ENCODE measurements around the gene PPP2R3A.
"Not testable (repeated sequence)": the region's sequence is repeated elsewhere in the genome, so short reads cannot be mapped to it uniquely, and the experiment has no call there.

PPP2R3A gene

DNA sequence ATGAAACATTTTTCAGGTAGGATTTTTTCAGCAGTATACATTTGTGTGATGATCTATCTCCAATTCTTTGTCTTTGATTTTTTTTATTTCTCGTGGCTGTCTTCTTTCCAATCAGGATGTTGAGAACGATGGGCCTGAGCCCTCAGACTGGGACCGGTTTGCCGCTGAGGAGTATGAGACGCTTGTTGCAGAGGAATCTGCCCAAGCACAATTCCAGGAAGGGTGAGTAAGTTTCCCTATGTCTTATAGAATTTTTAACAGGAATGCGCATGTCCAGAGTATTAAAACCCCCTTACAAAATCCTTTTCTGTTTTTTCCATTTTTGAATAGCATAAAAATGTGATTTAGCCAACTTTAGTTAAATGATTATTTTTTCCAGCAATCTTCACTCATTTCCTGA is 140.6 kb downstream of the PPP2R3A start:
- Histone ChIP-seq H3K36me3 (ENCODE audit: control insufficient read depth, insufficient read depth, low read length) (peaks cover 21% of the 10 kb centered on the region), H3K9ac (ENCODE audit: low read depth, low read length) (no peak overlapping the region), H3K27me3 (ENCODE audit: control insufficient read depth, insufficient read depth, low read length) (no peaks in the 10 kb centered on the region), H3K4me1 (ENCODE audit: control insufficient read depth, insufficient read depth, low read length) (no peaks in the 10 kb centered on the region), H3K27ac (ENCODE audit: low read depth, low read length) (no peak overlapping the region), H3K4me3 (ENCODE audit: low read depth, low read length) (no peak overlapping the region), H3K9me3 (ENCODE audit: control insufficient read depth, insufficient read depth, low read length) (no peaks in the 10 kb centered on the region)

- Histone ChIP-seq H3K4me1 (ENCODE audit: control insufficient read depth, insufficient read depth, low read length) (no peaks in the 10 kb centered on the region), H3K36me3 (ENCODE audit: control insufficient read depth, insufficient read depth, low read length) (peaks cover 7% of the 10 kb centered on the region), H3K27ac (ENCODE audit: low read depth, low read length) (no peak overlapping the region), H3K27me3 (ENCODE audit: control insufficient read depth, insufficient read depth, low read length) (no peaks in the 10 kb centered on the region), H3K4me3 (ENCODE audit: low read depth, low read length) (no peak overlapping the region), H3K9me3 (ENCODE audit: control insufficient read depth, insufficient read depth, low read length) (peaks cover 16% of the 10 kb centered on the region), H3K9ac (ENCODE audit: low read depth, low read length) (no peak overlapping the region)
Measured at GRCh38 chr3:136109499-136109898, 144.0 kb downstream of the PPP2R3A start.

DNA sequence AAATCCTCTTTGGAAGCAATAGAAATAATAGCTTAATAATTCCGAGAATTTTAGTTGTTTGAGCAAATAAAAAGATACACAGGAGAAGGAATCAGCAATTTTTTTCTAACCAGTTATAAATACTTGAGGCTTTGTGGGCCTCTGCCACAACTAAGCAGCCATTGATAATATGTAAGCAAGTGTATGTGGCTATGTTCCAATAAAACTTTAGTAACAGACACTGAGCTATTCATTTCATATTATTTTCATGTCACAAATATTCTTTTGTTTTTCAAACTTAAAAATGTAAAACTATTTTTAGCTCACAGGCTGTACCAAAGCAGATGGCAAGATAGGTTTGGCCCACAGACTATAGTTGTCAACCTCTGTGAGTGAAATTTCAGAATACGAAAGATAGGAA is 145.0 kb downstream of the PPP2R3A start:
- peaks cover 7% of the 10 kb centered on the region for H3K36me3 ChIP-seq (ENCODE audit: control insufficient read depth, insufficient read depth, low read length)
- no peaks in the 10 kb centered on the region for H3K4me1 ChIP-seq (ENCODE audit: control insufficient read depth, insufficient read depth, low read length)
- no peak overlapping the region for H3K27ac ChIP-seq (ENCODE audit: low read depth, low read length)
- H3K4me3 ChIP-seq (ENCODE audit: low read depth, low read length): no peak overlapping the region
- H3K27me3 ChIP-seq (ENCODE audit: control insufficient read depth, insufficient read depth, low read length): no peaks in the 10 kb centered on the region
- H3K9me3 ChIP-seq (ENCODE audit: control insufficient read depth, insufficient read depth, low read length): peaks cover 17% of the 10 kb centered on the region
- no peak overlapping the region for H3K9ac ChIP-seq (ENCODE audit: low read depth, low read length)

DNA sequence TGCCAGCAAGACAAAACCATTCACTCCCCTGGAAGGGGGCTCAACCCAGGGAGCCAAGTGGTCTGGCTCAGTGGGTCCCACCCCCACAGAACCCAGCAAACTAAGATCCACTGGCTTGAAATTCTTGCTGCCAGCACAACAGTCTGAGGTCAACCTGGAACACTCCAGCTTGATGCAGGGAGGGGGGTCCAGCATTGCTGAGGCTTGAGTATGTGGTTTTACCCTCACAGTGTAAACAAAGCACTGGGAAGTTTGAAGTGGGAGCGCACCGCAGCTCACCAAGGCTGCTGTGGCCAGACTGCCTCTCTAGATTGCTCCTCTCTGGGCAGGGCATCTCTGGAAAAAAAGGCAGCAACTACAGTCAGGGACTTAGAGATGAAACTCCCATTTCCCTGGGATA is 148.9 kb downstream of the PPP2R3A start:
- Histone ChIP-seq H3K9ac (ENCODE audit: low read depth, low read length) (no peak overlapping the region), H3K27ac (ENCODE audit: low read depth, low read length) (no peak overlapping the region), H3K9me3 (ENCODE audit: control insufficient read depth, insufficient read depth, low read length) (peaks cover 20% of the 10 kb centered on the region), H3K4me1 (ENCODE audit: control insufficient read depth, insufficient read depth, low read length) (no peaks in the 10 kb centered on the region), H3K4me3 (ENCODE audit: low read depth, low read length) (no peak overlapping the region), H3K27me3 (ENCODE audit: control insufficient read depth, insufficient read depth, low read length) (no peaks in the 10 kb centered on the region), H3K36me3 (ENCODE audit: control insufficient read depth, insufficient read depth, low read length) (peaks cover 4% of the 10 kb centered on the region; the same call in 1 of the 2 replicates)

- H3K4me1 ChIP-seq (ENCODE audit: control insufficient read depth, insufficient read depth, low read length); H3K4me3 ChIP-seq (ENCODE audit: low read depth, low read length); H3K9me3 ChIP-seq (ENCODE audit: control insufficient read depth, insufficient read depth, low read length): not testable (repeated sequence)
Measured at GRCh38 chr3:136119332-136119731, 153.8 kb downstream of the PPP2R3A start.

GRCh38 chr3:136119783-136120182 is 154.3 kb downstream of the PPP2R3A start:
- H3K4me3 ChIP-seq (ENCODE audit: low read depth, low read length); H3K27me3 ChIP-seq (ENCODE audit: control insufficient read depth, insufficient read depth, low read length); H3K9ac ChIP-seq (ENCODE audit: low read depth, low read length); H3K36me3 ChIP-seq (ENCODE audit: control insufficient read depth, insufficient read depth, low read length); H3K4me1 ChIP-seq (ENCODE audit: control insufficient read depth, insufficient read depth, low read length); H3K9me3 ChIP-seq (ENCODE audit: control insufficient read depth, insufficient read depth, low read length); H3K27ac ChIP-seq (ENCODE audit: low read depth, low read length): not testable (repeated sequence)

More at GRCh38 chr3:136119332-136119731, 153.8 kb downstream of the PPP2R3A start:
- H3K9ac ChIP-seq (ENCODE audit: low read depth, low read length); H3K36me3 ChIP-seq (ENCODE audit: control insufficient read depth, insufficient read depth, low read length); H3K27ac ChIP-seq (ENCODE audit: low read depth, low read length); H3K27me3 ChIP-seq (ENCODE audit: control insufficient read depth, insufficient read depth, low read length): not testable (repeated sequence)

GRCh38 chr3:136120373-136121348 is 155.1 kb downstream of the PPP2R3A start:
- H3K4me1 ChIP-seq (ENCODE audit: control insufficient read depth, insufficient read depth, low read length): no peaks in the 10 kb centered on the region

GRCh38 chr3:136122006-136122405 is 156.5 kb downstream of the PPP2R3A start:
- Histone ChIP-seq H3K27me3 (ENCODE audit: control insufficient read depth, insufficient read depth, low read length) (no peaks in the 10 kb centered on the region), H3K9ac (ENCODE audit: low read depth, low read length) (no peak overlapping the region), H3K4me3 (ENCODE audit: low read depth, low read length) (no peak overlapping the region), H3K27ac (ENCODE audit: low read depth, low read length) (no peak overlapping the region), H3K4me1 (ENCODE audit: control insufficient read depth, insufficient read depth, low read length) (no peaks in the 10 kb centered on the region), H3K36me3 (ENCODE audit: control insufficient read depth, insufficient read depth, low read length) (no peaks in the 10 kb centered on the region), H3K9me3 (ENCODE audit: control insufficient read depth, insufficient read depth, low read length) (peaks cover 13% of the 10 kb centered on the region; the same call in 1 of the 2 replicates)

More at GRCh38 chr3:136120373-136121348, 155.1 kb downstream of the PPP2R3A start:
- Histone ChIP-seq H3K4me3 (ENCODE audit: low read depth, low read length) (no peak overlapping the region), H3K27ac (ENCODE audit: low read depth, low read length) (no peak overlapping the region), H3K9ac (ENCODE audit: low read depth, low read length) (no peak overlapping the region), H3K27me3 (ENCODE audit: control insufficient read depth, insufficient read depth, low read length) (no peaks in the 10 kb centered on the region), H3K36me3 (ENCODE audit: control insufficient read depth, insufficient read depth, low read length) (no peaks in the 10 kb centered on the region), H3K9me3 (ENCODE audit: control insufficient read depth, insufficient read depth, low read length) (peaks cover 6% of the 10 kb centered on the region; the same call in 1 of the 2 replicates)

DNA sequence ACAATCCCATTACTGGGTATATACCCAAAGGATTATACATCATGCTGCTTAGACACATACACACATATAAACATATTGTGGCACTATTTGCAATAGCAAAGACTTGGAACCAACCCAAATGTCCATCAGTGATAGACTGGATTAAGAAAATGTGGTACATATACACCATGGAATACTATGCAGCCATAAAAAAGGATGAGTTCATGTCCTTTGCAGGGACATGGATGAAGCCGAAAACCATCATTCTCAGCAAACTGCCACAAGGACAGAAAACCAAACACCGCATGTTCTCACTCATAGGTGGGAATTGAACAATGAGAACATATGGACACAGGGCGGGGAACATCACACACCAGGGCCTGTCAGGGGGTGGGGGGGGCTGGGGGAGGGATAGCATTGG is 166.1 kb downstream of the PPP2R3A start:
- not testable (repeated sequence) for H3K36me3 ChIP-seq (ENCODE audit: control insufficient read depth, insufficient read depth, low read length); H3K9me3 ChIP-seq (ENCODE audit: control insufficient read depth, insufficient read depth, low read length); H3K27ac ChIP-seq (ENCODE audit: low read depth, low read length); H3K4me3 ChIP-seq (ENCODE audit: low read depth, low read length); H3K27me3 ChIP-seq (ENCODE audit: control insufficient read depth, insufficient read depth, low read length); H3K9ac ChIP-seq (ENCODE audit: low read depth, low read length); H3K4me1 ChIP-seq (ENCODE audit: control insufficient read depth, insufficient read depth, low read length)

DNA sequence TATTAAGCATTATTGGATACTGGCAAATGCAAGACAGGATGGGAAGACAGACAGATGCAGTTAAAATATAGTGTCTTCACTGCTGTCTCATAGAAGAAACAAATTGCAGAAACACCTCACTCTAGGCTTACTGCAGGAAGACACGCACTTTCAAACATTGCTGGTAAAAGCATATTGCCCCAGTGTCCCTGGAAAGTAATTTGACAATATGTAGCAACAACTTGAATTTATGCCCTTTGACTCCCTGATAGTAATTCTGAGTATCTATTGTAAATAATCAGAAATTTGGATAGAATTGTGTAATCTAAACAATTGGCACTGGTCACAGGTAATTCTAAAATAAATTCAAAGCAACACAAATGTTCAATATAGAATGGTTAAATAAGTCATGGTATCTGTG is 168.6 kb downstream of the PPP2R3A start:
- H3K4me3 ChIP-seq (ENCODE audit: low read depth, low read length): no peak overlapping the region
- no peak overlapping the region for H3K27ac ChIP-seq (ENCODE audit: low read depth, low read length)
- no peaks in the 10 kb centered on the region for H3K4me1 ChIP-seq (ENCODE audit: control insufficient read depth, insufficient read depth, low read length)
- no peak overlapping the region for H3K9ac ChIP-seq (ENCODE audit: low read depth, low read length)
- H3K9me3 ChIP-seq (ENCODE audit: control insufficient read depth, insufficient read depth, low read length): no peaks in the 10 kb centered on the region
- H3K27me3 ChIP-seq (ENCODE audit: control insufficient read depth, insufficient read depth, low read length): no peaks in the 10 kb centered on the region
- H3K36me3 ChIP-seq (ENCODE audit: control insufficient read depth, insufficient read depth, low read length): 0 out of 2 replicates have a peak, but pooled peaks cover 6% of the 10 kb centered on the region

- no peak overlapping the region for H3K4me3 ChIP-seq (ENCODE audit: low read depth, low read length)
- H3K27me3 ChIP-seq (ENCODE audit: control insufficient read depth, insufficient read depth, low read length): no peaks in the 10 kb centered on the region
- no peaks in the 10 kb centered on the region for H3K9me3 ChIP-seq (ENCODE audit: control insufficient read depth, insufficient read depth, low read length)
- H3K4me1 ChIP-seq (ENCODE audit: control insufficient read depth, insufficient read depth, low read length): no peaks in the 10 kb centered on the region
- H3K36me3 ChIP-seq (ENCODE audit: control insufficient read depth, insufficient read depth, low read length): 0 out of 2 replicates have a peak, but pooled peaks cover 6% of the 10 kb centered on the region
- no peak overlapping the region for H3K27ac ChIP-seq (ENCODE audit: low read depth, low read length)
- H3K9ac ChIP-seq (ENCODE audit: low read depth, low read length): no peak overlapping the region
Measured at GRCh38 chr3:136135039-136135802, 169.7 kb downstream of the PPP2R3A start.

Data from HUES48 (cell line).